Testis (tissue), 3 donors: Measurements from ENCODE around the gene COL6A1. TPM values are rescaled to one million over a fixed set of nuclear protein-coding genes. Genes with fewer than 3 reads are reported as not detected.

Experiments
- DNase-seq: peaks from one replicate; pipeline ENCODE4 v3.0.0-alpha.2; 2019
- H3K27ac ChIP-seq, 2 donors: fragments of 200-600 bp; sonication (generic); one replicate each; pipeline ENCODE4 v1.5.1; 2019
- H3K27me3 ChIP-seq: fragments of 200-600 bp; sonication (generic); one replicate; pipeline ENCODE4 v1.5.1; 2019
- H3K36me3 ChIP-seq: fragments of 200-600 bp; sonication (generic); one replicate; pipeline ENCODE4 v1.5.1; 2017; ENCODE audit warnings: low read depth; ENCODE audit errors: missing control alignments
- H3K4me1 ChIP-seq: fragments of 200-600 bp; sonication (generic); one replicate; pipeline ENCODE4 v1.5.1; 2019
- H3K4me3 ChIP-seq, 2 donors: fragments of 200-600 bp; sonication (generic); one replicate each; pipeline ENCODE4 v1.5.1; 2017 to 2019
- H3K9me3 ChIP-seq: fragments of 200-600 bp; sonication (generic); one replicate; pipeline ENCODE4 v1.5.1; 2017
- CTCF ChIP-seq, 3 experiments: fragments of 450-650 bp in 2 of 3; fragments of 200-600 bp in 1 of 3; sonication (generic) in 1 of 3; IDR thresholded peaks; one replicate each; pipeline ENCODE4 v1.5.1; 2016 to 2019; ENCODE audit warnings: antibody characterized with exemption in 3 of 3, mild to moderate bottlenecking in 2 of 3, moderate library complexity in 1 of 3
- POLR2A ChIP-seq: fragments of 450-650 bp; IDR thresholded peaks from one replicate; pipeline ENCODE4 v1.6.1; 2017; ENCODE audit warnings: antibody characterized with exemption, mild to moderate bottlenecking, moderate library complexity
- WGBS, 2 donors: methylation state at CpG; one replicate each; pipeline ENCODE4 v1.1.5; 2018; 5-methylcytosine and 5-hydroxymethylcytosine counted together
- intact Hi-C: fragments of 100-400 bp; cut with DNase I; formaldehyde crosslinking; loops from one replicate; pipeline ENCODE4 v1.15.1; 2023; ENCODE audit warnings: low total_unique reads
- polyA plus RNA-seq: library from polyadenylated mRNA; stranded (reverse); fragments of 350-450 nt; fragmentation: Illumina TruSeq; extraction: RNeasy Lipid Tissue Mini Kit (QIAGEN cat#74804); gene quantifications from one replicate; pipeline ENCODE4 v1.2.3, GENCODE V29; 2014; ENCODE audit warnings: low read depth, low replicate concordance; ENCODE audit not compliant: insufficient read depth
- total RNA-seq, 2 donors: library from RNA; depleted of rRNA; stranded (reverse); fragments of >200 nt; gene quantifications; one replicate each; pipeline ENCODE4 v1.2.3, GENCODE V29; 2016

COL6A1 gene
- total and polyA plus RNA-seq, 3 donors from 2014 or later: 166 to 197 (median 178) TPM

- Histone ChIP-seq H3K4me1 (no peaks in the 10 kb centered on the region), H3K27ac (no peak overlapping the region), H3K9me3 (no peaks in the 10 kb centered on the region), H3K4me3 (no peak overlapping the region), H3K36me3 (no peaks in the 10 kb centered on the region), H3K27me3 (no peaks in the 10 kb centered on the region)
- WGBS, 2 donors: 56 to 88% methylated on average over 1 of the region's 1 CpG
- no peak for DNase-seq
- intact Hi-C loops: no loop called here
- TF ChIP-seq POLR2A (no peak), CTCF (IDR thresholded peaks at IDR 0.05) (no peak)
Observed at GRCh38 chr21:45964649-45965048, 16.9 kb upstream of the COL6A1 start.

DNA sequence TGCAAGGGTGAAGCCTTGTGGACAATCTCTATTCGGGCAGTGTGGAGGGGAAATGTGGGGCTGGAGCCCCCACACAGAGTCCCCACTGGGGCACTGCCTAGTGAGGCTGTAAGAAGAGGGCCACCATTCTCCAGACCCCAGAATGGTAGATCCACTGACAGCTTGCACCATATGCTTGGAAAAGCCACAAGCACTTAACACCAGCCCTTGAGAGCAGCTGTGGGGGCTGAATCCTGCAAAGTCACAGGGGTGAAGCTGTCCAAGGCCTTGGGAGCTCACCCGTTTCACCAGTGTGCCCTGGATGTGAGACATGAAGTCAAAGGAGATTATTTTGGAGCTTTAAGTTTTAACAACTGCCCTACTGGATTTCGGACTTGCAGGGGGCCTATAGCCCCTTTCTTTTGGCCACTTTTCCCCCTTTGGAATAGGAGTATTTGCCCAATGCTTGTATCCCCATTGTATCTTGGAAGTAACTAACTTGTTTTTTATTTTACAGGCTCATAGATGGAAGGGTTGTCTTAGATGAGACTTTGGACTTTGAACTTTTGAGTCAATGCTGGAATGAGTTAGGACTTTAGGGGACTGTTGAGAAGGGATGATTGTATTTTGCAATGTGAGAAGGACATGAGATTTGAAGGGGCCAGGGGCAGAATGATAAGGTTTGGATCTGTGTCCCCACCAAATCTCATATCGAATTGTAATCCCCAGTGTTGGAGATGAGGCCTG lies 16.3 kb upstream of the COL6A1 start:
- Histone ChIP-seq H3K36me3 (no peaks in the 10 kb centered on the region), H3K27me3 (no peaks in the 10 kb centered on the region), H3K4me3 (no peak overlapping the region), H3K27ac (no peak overlapping the region), H3K9me3 (no peaks in the 10 kb centered on the region), H3K4me1 (no peaks in the 10 kb centered on the region)
- TF ChIP-seq POLR2A (no peak), CTCF (IDR thresholded peaks at IDR 0.05) (no peak)
- no peak for DNase-seq
- intact Hi-C loops: no loop called here
- 83 to 94% methylated on average over 4 of the region's 4 CpGs for WGBS, 2 donors

DNA sequence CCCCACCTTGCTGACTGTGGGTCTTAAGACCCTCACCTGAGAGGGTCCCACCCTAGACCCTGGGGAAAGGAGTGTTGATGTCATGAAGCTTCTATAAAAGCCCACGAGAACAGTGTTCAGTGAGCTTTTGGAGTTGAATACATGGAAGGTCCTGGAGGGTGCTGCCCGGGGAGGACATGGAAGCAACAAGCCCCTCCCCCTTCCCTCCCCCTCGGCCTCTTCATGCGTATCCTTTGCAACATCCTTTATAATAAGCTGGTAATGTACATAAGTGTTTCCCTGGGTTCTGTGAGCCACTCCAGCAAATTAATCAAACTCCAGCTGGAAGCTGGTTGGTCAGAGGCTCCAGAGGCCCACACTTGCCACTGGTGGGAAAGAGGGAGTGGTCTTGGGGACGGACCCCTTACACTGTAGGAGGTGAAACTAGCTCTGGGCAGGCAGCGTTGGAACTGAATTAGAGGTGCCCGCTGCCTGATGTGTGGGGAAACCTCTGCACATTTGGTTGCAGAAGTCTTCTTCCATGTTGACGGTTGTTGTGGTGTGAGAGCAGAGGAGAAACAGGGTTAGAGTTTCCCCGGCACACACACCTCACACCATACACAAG lies 14.7 kb upstream of the COL6A1 start:
- WGBS, 2 donors: 78 to 85% methylated on average over 9 of the region's 9 CpGs
- intact Hi-C loops: no loop called here
- H3K9me3 ChIP-seq: no peaks in the 10 kb centered on the region
- TF ChIP-seq POLR2A (no peak), CTCF (IDR thresholded peaks at IDR 0.05) (no peak)
- peaks cover 16% of the 10 kb centered on the region for H3K4me1 ChIP-seq
- no peak overlapping the region for H3K4me3 ChIP-seq
- no peak overlapping the region for H3K27ac ChIP-seq
- H3K27me3 ChIP-seq: no peaks in the 10 kb centered on the region
- no peak for DNase-seq
- no peaks in the 10 kb centered on the region for H3K36me3 ChIP-seq

GRCh38 chr21:45969921-45970673 lies 11.5 kb upstream of the COL6A1 start:
- Histone ChIP-seq H3K27me3 (no peaks in the 10 kb centered on the region), H3K4me1 (peaks cover 42% of the 10 kb centered on the region), H3K4me3 (no peak overlapping the region), H3K9me3 (no peaks in the 10 kb centered on the region), H3K36me3 (no peaks in the 10 kb centered on the region), H3K27ac (no peak overlapping the region)
- no peak for TF ChIP-seq CTCF (IDR thresholded peaks at IDR 0.05)
- no peak for TF ChIP-seq POLR2A
- 63 to 75% methylated on average over 20 to 22 of the region's 22 CpGs for WGBS, 2 donors
- no peak for DNase-seq
- intact Hi-C loops: loop anchor here (5.0 kb wide), 1 partner anchor 127 kb away; the partner anchor contains the start of gene COL6A2
